Right lobe of liver (tissue), 4 donors: ENCODE results near the gene WFDC9.

Source experiments
- POLR2A ChIP-seq: fragments of 450-650 bp; IDR thresholded peaks from one replicate; pipeline ENCODE4 v1.6.1; 2017; ENCODE audit warnings: antibody characterized with exemption, mild to moderate bottlenecking
- TF ChIP-seq, protein P1 (sequence below), 4 donors: fragments of 200-600 bp in 3 of 4; fragments of 450-650 bp in 1 of 4; IDR thresholded peaks; one replicate each; pipeline versions ENCODE4 v1.5.1 to v1.8.0; 2016 to 2022; ENCODE audit warnings: antibody characterized with exemption in 4 of 4, mild to moderate bottlenecking in 2 of 4
- donor health status: DM: no; HTN: no; CAD: no.
- donor health status: DM: no; HTN: no; CAD: no.
- donor health status: DM: no; HTN: yes; CAD: no.

DNA sequence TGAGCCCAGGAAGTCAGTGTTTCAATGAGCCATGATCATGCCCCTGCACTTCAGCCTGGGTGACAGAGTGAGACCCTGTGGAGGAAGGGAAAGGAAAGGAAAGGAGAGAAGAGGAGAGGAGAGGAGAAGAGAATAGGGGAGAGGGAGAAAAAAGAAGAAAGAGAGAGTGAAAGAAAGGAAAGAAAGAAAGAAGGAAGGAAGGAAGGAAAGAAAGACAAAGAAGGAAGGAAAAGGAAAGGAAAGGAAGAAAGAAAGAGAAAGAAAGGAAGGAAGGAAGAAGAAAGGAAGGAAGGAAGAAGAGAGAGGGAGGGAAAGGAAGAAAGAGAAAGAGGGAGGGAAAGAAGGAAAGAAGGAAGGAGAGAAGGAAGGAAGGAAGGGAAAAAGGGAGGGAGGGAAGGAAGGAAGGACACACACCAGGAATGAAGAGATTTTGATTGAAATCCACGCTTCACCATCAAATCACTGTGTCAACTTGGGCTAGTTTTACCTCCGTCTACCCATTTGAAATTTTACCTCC is 66.3 kb downstream of the WFDC9 start:
- TF ChIP-seq, protein P1, sequence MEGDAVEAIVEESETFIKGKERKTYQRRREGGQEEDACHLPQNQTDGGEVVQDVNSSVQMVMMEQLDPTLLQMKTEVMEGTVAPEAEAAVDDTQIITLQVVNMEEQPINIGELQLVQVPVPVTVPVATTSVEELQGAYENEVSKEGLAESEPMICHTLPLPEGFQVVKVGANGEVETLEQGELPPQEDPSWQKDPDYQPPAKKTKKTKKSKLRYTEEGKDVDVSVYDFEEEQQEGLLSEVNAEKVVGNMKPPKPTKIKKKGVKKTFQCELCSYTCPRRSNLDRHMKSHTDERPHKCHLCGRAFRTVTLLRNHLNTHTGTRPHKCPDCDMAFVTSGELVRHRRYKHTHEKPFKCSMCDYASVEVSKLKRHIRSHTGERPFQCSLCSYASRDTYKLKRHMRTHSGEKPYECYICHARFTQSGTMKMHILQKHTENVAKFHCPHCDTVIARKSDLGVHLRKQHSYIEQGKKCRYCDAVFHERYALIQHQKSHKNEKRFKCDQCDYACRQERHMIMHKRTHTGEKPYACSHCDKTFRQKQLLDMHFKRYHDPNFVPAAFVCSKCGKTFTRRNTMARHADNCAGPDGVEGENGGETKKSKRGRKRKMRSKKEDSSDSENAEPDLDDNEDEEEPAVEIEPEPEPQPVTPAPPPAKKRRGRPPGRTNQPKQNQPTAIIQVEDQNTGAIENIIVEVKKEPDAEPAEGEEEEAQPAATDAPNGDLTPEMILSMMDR (IDR thresholded peaks at IDR 0.05): no peak
- TF ChIP-seq POLR2A: no peak
